Measurements from ENCODE around the gene TMTC1.

DNA sequence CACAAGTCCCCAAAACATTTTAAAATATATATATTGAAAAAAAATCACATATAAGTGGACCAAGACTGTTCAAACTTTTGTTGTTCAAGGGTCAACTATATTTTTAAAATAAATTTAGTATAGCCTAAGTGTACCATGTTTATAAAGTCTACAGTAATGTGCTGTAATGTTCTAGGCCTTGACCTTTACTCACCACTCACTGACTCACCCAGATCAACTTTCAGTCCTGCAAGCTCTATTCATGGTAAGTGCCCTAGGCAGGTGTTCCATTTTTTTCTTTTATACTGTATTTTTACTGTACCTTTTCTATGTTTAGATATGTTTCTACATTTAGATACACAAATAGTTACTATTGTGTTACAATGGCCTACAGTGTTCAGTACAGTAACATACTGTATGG lies 23.4 kb upstream of the TMTC1 start:
- TF ChIP-seq, protein P1, sequence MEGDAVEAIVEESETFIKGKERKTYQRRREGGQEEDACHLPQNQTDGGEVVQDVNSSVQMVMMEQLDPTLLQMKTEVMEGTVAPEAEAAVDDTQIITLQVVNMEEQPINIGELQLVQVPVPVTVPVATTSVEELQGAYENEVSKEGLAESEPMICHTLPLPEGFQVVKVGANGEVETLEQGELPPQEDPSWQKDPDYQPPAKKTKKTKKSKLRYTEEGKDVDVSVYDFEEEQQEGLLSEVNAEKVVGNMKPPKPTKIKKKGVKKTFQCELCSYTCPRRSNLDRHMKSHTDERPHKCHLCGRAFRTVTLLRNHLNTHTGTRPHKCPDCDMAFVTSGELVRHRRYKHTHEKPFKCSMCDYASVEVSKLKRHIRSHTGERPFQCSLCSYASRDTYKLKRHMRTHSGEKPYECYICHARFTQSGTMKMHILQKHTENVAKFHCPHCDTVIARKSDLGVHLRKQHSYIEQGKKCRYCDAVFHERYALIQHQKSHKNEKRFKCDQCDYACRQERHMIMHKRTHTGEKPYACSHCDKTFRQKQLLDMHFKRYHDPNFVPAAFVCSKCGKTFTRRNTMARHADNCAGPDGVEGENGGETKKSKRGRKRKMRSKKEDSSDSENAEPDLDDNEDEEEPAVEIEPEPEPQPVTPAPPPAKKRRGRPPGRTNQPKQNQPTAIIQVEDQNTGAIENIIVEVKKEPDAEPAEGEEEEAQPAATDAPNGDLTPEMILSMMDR (IDR thresholded peaks at IDR 0.05) = no peak
- no peak for TF ChIP-seq POLR2A (IDR thresholded peaks at IDR 0.05)
